ENCODE results near the gene INPP5F.
A peak's percentile ranks its signal among the peaks of the same experiment; 100 is the strongest.

Gene INPP5F

GRCh38 chr10:119872860-119873681 is 147.2 kb downstream of the INPP5F start:
- peak; percentile 86 for DNase-seq

GRCh38 chr10:119878524-119878923 is 152.7 kb downstream of the INPP5F start:
- no peak for DNase-seq
